Psoas muscle (tissue), 8 donors: ENCODE results near the gene NSL1. TPM values are rescaled to one million over a fixed set of nuclear protein-coding genes. Genes with fewer than 3 reads are reported as not detected.

ENCODE experiments used
- ATAC-seq, 4 donors: fragments of 200-7000 bp; cut with Tn5 transposase; one replicate each; pipeline ENCODE4 v1.9.1; 2020; ENCODE audit warnings: moderate library complexity in 3 of 4, mild to moderate bottlenecking in 2 of 4
- DNase-seq, 2 donors: peaks; one replicate each; pipeline ENCODE4 v3.0.0-alpha.2; 2020
- H3K27ac ChIP-seq: fragments of 200-600 bp; one replicate; pipeline ENCODE4 v1.8.0; 2022
- H3K27me3 ChIP-seq, 3 donors: fragments of 200-600 bp in 1 of 3; one replicate each; pipeline versions ENCODE4 v1.6.1 to v1.8.0; 2013 to 2022; ENCODE audit warnings: low read length in 2 of 3, mild to moderate bottlenecking in 2 of 3, moderate library complexity in 1 of 3; ENCODE audit not compliant: insufficient read depth in 3 of 3
- H3K36me3 ChIP-seq, 2 donors: fragments of 200-600 bp in 1 of 2; one replicate each; pipeline versions ENCODE4 v1.6.1 to v1.8.0; 2013 to 2022; ENCODE audit warnings: low read depth in 1 of 2, mild to moderate bottlenecking in 1 of 2, moderate library complexity in 1 of 2; ENCODE audit not compliant: insufficient read depth in 1 of 2
- H3K4me1 ChIP-seq: fragments of 200-600 bp; one replicate; pipeline ENCODE4 v1.8.0; 2022
- H3K4me3 ChIP-seq: fragments of 200-600 bp; one replicate; pipeline ENCODE4 v1.8.0; 2022; ENCODE audit warnings: mild to moderate bottlenecking
- H3K9me3 ChIP-seq: fragments of 200-600 bp; one replicate; pipeline ENCODE4 v1.8.0; 2022
- CTCF ChIP-seq: fragments of 200-600 bp; IDR thresholded peaks from one replicate; pipeline ENCODE4 v1.8.0; 2022; ENCODE audit warnings: antibody characterized with exemption
- WGBS, 3 donors: extraction: QIAGEN DNeasy Blood & Tissue Kit; methylation state at CpG; one replicate each; pipeline versions ENCODE4 v1.1.6 to v1.1.7; 2013; 5-methylcytosine and 5-hydroxymethylcytosine counted together
- intact Hi-C, 2 donors: fragments of 100-400 bp; cut with DNase I; formaldehyde crosslinking; loops; one replicate each; pipeline versions ENCODE4 v1.11.0 to v1.14.2; 2022
- polyA plus RNA-seq, 3 donors: library from polyadenylated mRNA; stranded (reverse); fragments of 200-250 nt; gene quantifications; one replicate each; pipeline ENCODE4 v1.2.3, GENCODE V29; 2013
- total RNA-seq, 4 donors: library from RNA; stranded (reverse); fragmentation: NEBNext Ultra II Directional in 2 of 4; extraction: Animal tissue kit (Norgen Biotek cat#: 25700) in 2 of 4; gene quantifications; one replicate each; pipeline versions ENCODE4 v1.2.1 to v1.2.4, GENCODE V29; 2021 to 2023
- donor health status: healthy with polysubstance abuse.
- donor health status: DM: no; HTN: no; CAD: no; lungs with moderate emphysema.
- donor health status: Bipolar disorder and iron deficiency.
- donor health status: healthy.
- donor health status: DM: yes; HTN: yes; CAD: no.
- donor health status: DM: no; HTN: no; CAD: no.
- donor health status: DM: no; HTN: no; CAD: no.
- donor health status: DM: yes; HTN: yes; CAD: no.

The NSL1 gene
- total and polyA plus RNA-seq, 7 donors: 13.2 to 34.5 (median 18.6) TPM

GRCh38 chr1:212814537-212815334 lies 23.2 kb upstream of the NSL1 start:
- DNase-seq: no peak
- Histone ChIP-seq H3K27me3 (no peaks in the 10 kb centered on the region), H3K36me3 (peaks cover 6 to 41% of the 10 kb centered on the region in 2 donors), H3K9me3 (no peaks in the 10 kb centered on the region), H3K4me3 (no peak overlapping the region), H3K4me1 (no peaks in the 10 kb centered on the region), H3K27ac (no peak overlapping the region)
- intact Hi-C loops: loop anchor here (2.0 to 5.0 kb wide), 2 partner anchors 180 to 183 kb away; no protein-coding TSS in a partner anchor
- WGBS, 3 donors: 44 to 57% (median 49%) methylated on average over 5 of the region's 5 CpGs
- ATAC-seq: peak in 1 of 4 donors; percentile 56
- TF ChIP-seq CTCF: peak; percentile 43

- Histone ChIP-seq H3K9me3 (no peaks in the 10 kb centered on the region), H3K27me3 (no peaks in the 10 kb centered on the region), H3K27ac (no peak overlapping the region), H3K4me1 (no peaks in the 10 kb centered on the region), H3K4me3 (no peak overlapping the region), H3K36me3 (peaks cover 0 to 93% of the 10 kb centered on the region in 2 donors)
- 86 to 92% (median 87%) methylated on average over 3 of the region's 3 CpGs for WGBS, 3 donors
- DNase-seq: no peak
- intact Hi-C loops: no loop called here
- no peak for ATAC-seq
- TF ChIP-seq CTCF: no peak
These were observed 14.2 kb upstream of the NSL1 start for GRCh38 chr1:212805767-212806166.

GRCh38 chr1:212797681-212798080 lies 6.1 kb upstream of the NSL1 start:
- ATAC-seq (no peak), DNase-seq (no peak)
- Histone ChIP-seq H3K36me3 (peaks cover 3 to 80% of the 10 kb centered on the region in 2 donors), H3K4me3 (no peak overlapping the region), H3K4me1 (no peaks in the 10 kb centered on the region), H3K27ac (no peak overlapping the region), H3K27me3 (no peaks in the 10 kb centered on the region), H3K9me3 (no peaks in the 10 kb centered on the region)
- no peak for TF ChIP-seq CTCF
- intact Hi-C loops: loop anchor here (2.0 to 5.0 kb wide), 2 partner anchors 41 to 205 kb away; no protein-coding TSS in a partner anchor
- WGBS, 3 donors: 73 to 87% (median 75%) methylated on average over 3 of the region's 3 CpGs

GRCh38 chr1:212794561-212795014 lies 3.0 kb upstream of the NSL1 start:
- ATAC-seq (no peak), DNase-seq (no peak)
- Histone ChIP-seq H3K27me3 (no peaks in the 10 kb centered on the region), H3K9me3 (no peaks in the 10 kb centered on the region), H3K36me3 (peaks cover 3 to 50% of the 10 kb centered on the region in 2 donors), H3K27ac (no peak overlapping the region), H3K4me3 (no peak overlapping the region), H3K4me1 (peaks cover 6% of the 10 kb centered on the region)
- 82 to 100% (median 96%) methylated on average over 1 of the region's 1 CpG for WGBS, 3 donors
- intact Hi-C loops: loop anchor here in 1 of 2 donors (5.0 kb wide), 1 partner anchor 208 kb away; no protein-coding TSS in a partner anchor
- TF ChIP-seq CTCF: no peak
